HL-60 (cell line): Measurements from ENCODE around the gene AMBP.

Source experiments
- DNase-seq, 2 experiments: peaks; one replicate each; pipeline ENCODE4 v3.0.0-alpha.2; 2010 to 2020; ENCODE audit warnings: low read depth in 1 of 2, low spot score in 1 of 2
- H3K27ac ChIP-seq: fragments of 250-450 bp; sonication (Bioruptor Pico); replicated peaks from 2 replicates; pipeline ENCODE4 v1.5.1; 2020; ENCODE audit warnings: mild to moderate bottlenecking, moderate library complexity
- H3K27me3 ChIP-seq: fragments of 250-450 bp; sonication (Bioruptor Pico); 2 replicates; pipeline ENCODE4 v1.5.1; 2021; ENCODE audit warnings: mild to moderate bottlenecking, moderate library complexity; ENCODE audit not compliant: insufficient read depth, poor library complexity, severe bottlenecking
- H3K4me3 ChIP-seq: replicated peaks from 2 replicates; pipeline ENCODE4 v1.5.1; 2011; ENCODE audit warnings: mild to moderate bottlenecking, control low read depth, low read length; ENCODE audit not compliant: insufficient read depth
- GABPA ChIP-seq: IDR thresholded peaks from 2 replicates; pipeline ENCODE4 v1.6.1; 2012; ENCODE audit warnings: low read depth
- POLR2AphosphoS5 ChIP-seq: IDR thresholded peaks from 2 replicates; pipeline ENCODE4 v1.6.1; 2012; ENCODE audit warnings: low read depth
- SPI1 ChIP-seq: IDR thresholded peaks from 2 replicates; pipeline ENCODE4 v1.6.1; 2012; ENCODE audit warnings: low read depth, mild to moderate bottlenecking, borderline replicate concordance
- TF ChIP-seq, protein P1 (sequence below): IDR thresholded peaks from one replicate; pipeline ENCODE4 v1.5.1; 2011; ENCODE audit warnings: low read length, control low read depth, inconsistent platforms; ENCODE audit not compliant: insufficient read depth
- TF ChIP-seq, protein P2 (sequence below): IDR thresholded peaks from 2 replicates; pipeline ENCODE4 v1.6.1; 2012; ENCODE audit warnings: low read depth; ENCODE audit not compliant: insufficient replicate concordance

Gene AMBP

DNA sequence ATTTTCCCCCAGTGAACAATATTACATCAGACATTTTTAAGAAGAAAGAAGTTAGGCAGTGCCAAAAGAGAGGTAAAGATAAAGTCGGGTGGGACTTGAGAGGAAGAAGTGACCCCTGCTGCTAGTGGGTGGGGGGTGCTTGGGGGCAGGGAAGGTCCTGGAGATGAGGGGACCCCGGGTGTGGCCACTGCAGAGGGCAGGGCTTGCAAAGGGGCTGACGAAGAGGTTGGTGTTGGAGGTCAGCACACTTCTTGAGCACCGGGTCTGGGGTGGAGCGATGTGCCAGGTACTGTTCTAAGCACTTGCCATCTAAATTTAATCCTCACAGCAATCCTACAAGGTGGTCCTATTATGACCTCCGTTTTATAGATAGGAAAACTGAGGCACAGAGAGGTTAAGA lies 62.0 kb downstream of the AMBP start:
- H3K4me3 ChIP-seq = no peak overlapping the region
- TF ChIP-seq, protein P1, sequence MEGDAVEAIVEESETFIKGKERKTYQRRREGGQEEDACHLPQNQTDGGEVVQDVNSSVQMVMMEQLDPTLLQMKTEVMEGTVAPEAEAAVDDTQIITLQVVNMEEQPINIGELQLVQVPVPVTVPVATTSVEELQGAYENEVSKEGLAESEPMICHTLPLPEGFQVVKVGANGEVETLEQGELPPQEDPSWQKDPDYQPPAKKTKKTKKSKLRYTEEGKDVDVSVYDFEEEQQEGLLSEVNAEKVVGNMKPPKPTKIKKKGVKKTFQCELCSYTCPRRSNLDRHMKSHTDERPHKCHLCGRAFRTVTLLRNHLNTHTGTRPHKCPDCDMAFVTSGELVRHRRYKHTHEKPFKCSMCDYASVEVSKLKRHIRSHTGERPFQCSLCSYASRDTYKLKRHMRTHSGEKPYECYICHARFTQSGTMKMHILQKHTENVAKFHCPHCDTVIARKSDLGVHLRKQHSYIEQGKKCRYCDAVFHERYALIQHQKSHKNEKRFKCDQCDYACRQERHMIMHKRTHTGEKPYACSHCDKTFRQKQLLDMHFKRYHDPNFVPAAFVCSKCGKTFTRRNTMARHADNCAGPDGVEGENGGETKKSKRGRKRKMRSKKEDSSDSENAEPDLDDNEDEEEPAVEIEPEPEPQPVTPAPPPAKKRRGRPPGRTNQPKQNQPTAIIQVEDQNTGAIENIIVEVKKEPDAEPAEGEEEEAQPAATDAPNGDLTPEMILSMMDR = no peak
- TF ChIP-seq, protein P2, sequence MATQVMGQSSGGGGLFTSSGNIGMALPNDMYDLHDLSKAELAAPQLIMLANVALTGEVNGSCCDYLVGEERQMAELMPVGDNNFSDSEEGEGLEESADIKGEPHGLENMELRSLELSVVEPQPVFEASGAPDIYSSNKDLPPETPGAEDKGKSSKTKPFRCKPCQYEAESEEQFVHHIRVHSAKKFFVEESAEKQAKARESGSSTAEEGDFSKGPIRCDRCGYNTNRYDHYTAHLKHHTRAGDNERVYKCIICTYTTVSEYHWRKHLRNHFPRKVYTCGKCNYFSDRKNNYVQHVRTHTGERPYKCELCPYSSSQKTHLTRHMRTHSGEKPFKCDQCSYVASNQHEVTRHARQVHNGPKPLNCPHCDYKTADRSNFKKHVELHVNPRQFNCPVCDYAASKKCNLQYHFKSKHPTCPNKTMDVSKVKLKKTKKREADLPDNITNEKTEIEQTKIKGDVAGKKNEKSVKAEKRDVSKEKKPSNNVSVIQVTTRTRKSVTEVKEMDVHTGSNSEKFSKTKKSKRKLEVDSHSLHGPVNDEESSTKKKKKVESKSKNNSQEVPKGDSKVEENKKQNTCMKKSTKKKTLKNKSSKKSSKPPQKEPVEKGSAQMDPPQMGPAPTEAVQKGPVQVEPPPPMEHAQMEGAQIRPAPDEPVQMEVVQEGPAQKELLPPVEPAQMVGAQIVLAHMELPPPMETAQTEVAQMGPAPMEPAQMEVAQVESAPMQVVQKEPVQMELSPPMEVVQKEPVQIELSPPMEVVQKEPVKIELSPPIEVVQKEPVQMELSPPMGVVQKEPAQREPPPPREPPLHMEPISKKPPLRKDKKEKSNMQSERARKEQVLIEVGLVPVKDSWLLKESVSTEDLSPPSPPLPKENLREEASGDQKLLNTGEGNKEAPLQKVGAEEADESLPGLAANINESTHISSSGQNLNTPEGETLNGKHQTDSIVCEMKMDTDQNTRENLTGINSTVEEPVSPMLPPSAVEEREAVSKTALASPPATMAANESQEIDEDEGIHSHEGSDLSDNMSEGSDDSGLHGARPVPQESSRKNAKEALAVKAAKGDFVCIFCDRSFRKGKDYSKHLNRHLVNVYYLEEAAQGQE = no peak
- TF ChIP-seq POLR2AphosphoS5 (no peak), GABPA (no peak), SPI1 (no peak)
- H3K27ac ChIP-seq = no peak overlapping the region
- no peak for DNase-seq
- H3K27me3 ChIP-seq = no peaks in the 10 kb centered on the region

GRCh38 chr9:114015607-114016006 lies 62.5 kb downstream of the AMBP start:
- Histone ChIP-seq H3K27me3 (no peaks in the 10 kb centered on the region), H3K27ac (no peak overlapping the region), H3K4me3 (no peak overlapping the region)
- DNase-seq = no peak
- TF ChIP-seq SPI1 (no peak), POLR2AphosphoS5 (no peak), GABPA (no peak)
- TF ChIP-seq, protein P1 = no peak
- TF ChIP-seq, protein P2 = no peak

DNA sequence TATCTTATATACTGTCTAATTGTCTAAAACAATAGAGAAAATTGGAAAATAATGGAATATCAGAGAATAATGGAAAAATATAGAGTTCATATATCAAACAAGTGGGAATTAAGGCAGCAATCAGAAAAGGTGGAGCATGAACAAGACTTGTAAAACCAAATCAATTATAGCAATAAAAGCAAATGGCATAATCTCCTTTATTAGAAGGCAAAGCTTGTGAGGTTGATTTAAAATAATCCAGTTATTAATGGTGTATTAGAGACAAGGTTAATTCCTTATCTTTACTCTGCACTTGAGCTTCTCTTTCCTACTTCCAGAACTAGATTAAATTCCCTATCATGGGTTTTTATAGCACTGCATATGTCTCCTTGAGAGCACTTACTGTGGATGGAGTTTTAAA lies 64.1 kb downstream of the AMBP start:
- Histone ChIP-seq H3K27me3 (no peaks in the 10 kb centered on the region), H3K27ac (no peak overlapping the region), H3K4me3 (no peak overlapping the region)
- DNase-seq = no peak
- no peak for TF ChIP-seq GABPA
- TF ChIP-seq POLR2AphosphoS5 = no peak
- no peak for TF ChIP-seq SPI1
- TF ChIP-seq, protein P2 = no peak
- TF ChIP-seq, protein P1 = no peak
